SK-N-SH (cell line): Measurements from ENCODE around the gene CLDN14. TPM values are rescaled to one million over a fixed set of nuclear protein-coding genes. Genes with fewer than 3 reads are reported as not detected.

ENCODE experiments used
- CTCF ChIA-PET: fragments of 300-600, 350-600 bp; formaldehyde crosslinking; extraction: SDS; loops from one replicate; lab custom pipeline; 2021; lab: Yijun Ruan, JAX
- POLR2A ChIA-PET: fragments of 350-600 bp; sonication (Branson Sonifier 250); formaldehyde crosslinking; extraction: SDS; loops from one replicate; lab custom pipeline; 2020; ENCODE audit warnings: antibody characterized with exemption, inconsistent platforms; lab: Yijun Ruan, JAX
- DNase-seq: peaks from one replicate; pipeline ENCODE4 v3.0.0; 2012
- H2AFZ ChIP-seq: fragments of 200-600 bp; sonication (generic); 2 replicates; pipeline ENCODE4 v1.8.1; 2016; ENCODE audit warnings: antibody characterized with exemption, mild to moderate bottlenecking, low read depth
- H3F3A ChIP-seq: fragments of 200-600 bp; sonication (generic); replicated peaks from 2 replicates; pipeline ENCODE3; 2016; ENCODE audit warnings: antibody characterized with exemption, mild to moderate bottlenecking; ENCODE audit not compliant: insufficient read depth
- H3K27ac ChIP-seq, 2 experiments: fragments of 200-500 bp in 1 of 2; fragments of 200-600 bp in 1 of 2; sonication (Bioruptor generic) in 1 of 2; sonication (generic), shearing (Covaris generic) in 1 of 2; 2 replicates each; pipeline versions ENCODE4 v1.5.1 to v1.6.1; 2014 to 2016; ENCODE audit warnings: low read depth in 2 of 2, inconsistent platforms in 1 of 2, low read length in 1 of 2, mild to moderate bottlenecking in 1 of 2, mixed read lengths in 1 of 2
- H3K27me3 ChIP-seq: fragments of 200-600 bp; sonication (generic), shearing (Covaris generic); 2 replicates; pipeline ENCODE4 v1.6.1; 2016; ENCODE audit warnings: mixed run types; ENCODE audit not compliant: insufficient read depth
- H3K36me3 ChIP-seq, 2 experiments: fragments of 200-500 bp in 1 of 2; fragments of 200-600 bp in 1 of 2; sonication (Bioruptor generic) in 1 of 2; sonication (generic) in 1 of 2; replicated peaks in 1 of 2; 2 replicates each; pipeline versions ENCODE3 to v1.5.1; 2014 to 2016; ENCODE audit warnings: low read length in 1 of 2, mild to moderate bottlenecking in 1 of 2; ENCODE audit not compliant: insufficient read depth in 2 of 2, control insufficient read depth in 1 of 2
- H3K4me1 ChIP-seq, 2 experiments: fragments of 200-500 bp in 1 of 2; fragments of 200-600 bp in 1 of 2; sonication (Bioruptor generic) in 1 of 2; sonication (generic), shearing (Covaris generic) in 1 of 2; 2 replicates each; pipeline versions ENCODE4 v1.5.1 to v1.6.1; 2014 to 2016; ENCODE audit warnings: low read depth in 1 of 2, low read length in 1 of 2, mixed run types in 1 of 2; ENCODE audit not compliant: insufficient read depth in 2 of 2, control insufficient read depth in 1 of 2
- H3K4me2 ChIP-seq: fragments of 200-600 bp; sonication (generic), shearing (Covaris generic); 2 replicates; pipeline ENCODE4 v1.6.1; 2017; ENCODE audit warnings: mixed run types
- H3K4me3 ChIP-seq, 2 experiments: fragments of 200-500 bp in 1 of 2; fragments of 200-600 bp in 1 of 2; sonication (Bioruptor generic) in 1 of 2; sonication (generic), shearing (Covaris generic) in 1 of 2; 2 replicates each; pipeline versions ENCODE4 v1.5.1 to v1.8.1; 2014 to 2016; ENCODE audit warnings: low read depth in 2 of 2, inconsistent platforms in 1 of 2, low read length in 1 of 2, mild to moderate bottlenecking in 1 of 2, mixed read lengths in 1 of 2, moderate library complexity in 1 of 2
- H3K79me2 ChIP-seq: fragments of 200-600 bp; sonication (generic); 2 replicates; pipeline ENCODE4 v1.8.1; 2017; ENCODE audit warnings: mild to moderate bottlenecking; ENCODE audit not compliant: insufficient read depth
- H3K9ac ChIP-seq: fragments of 200-600 bp; sonication (generic); 2 replicates; pipeline ENCODE4 v1.6.1; 2017; ENCODE audit warnings: mixed run types
- H3K9me2 ChIP-seq: fragments of 200-600 bp; sonication (generic); 2 replicates; pipeline ENCODE4 v1.6.1; 2017; ENCODE audit warnings: mixed run types
- H3K9me3 ChIP-seq: fragments of 200-600 bp; sonication (generic); 2 replicates; pipeline ENCODE4 v1.6.1; 2017; ENCODE audit warnings: mixed run types, mild to moderate bottlenecking, moderate library complexity
- H4K20me1 ChIP-seq: fragments of 200-600 bp; sonication (generic); 2 replicates; pipeline ENCODE4 v1.6.1; 2017; ENCODE audit warnings: mild to moderate bottlenecking, mixed run types; ENCODE audit not compliant: insufficient read depth
- ELF1 ChIP-seq: IDR thresholded peaks from 2 replicates; pipeline ENCODE4 v1.4.0; 2012
- EP300 ChIP-seq, 2 experiments: IDR thresholded peaks; 2 replicates each; pipeline versions ENCODE4 v1.4.0 to v1.6.1; 2012; ENCODE audit warnings: borderline replicate concordance in 1 of 2, low read depth in 1 of 2, low read length in 1 of 2
- EZH2phosphoT487 ChIP-seq: fragments of 200-600 bp; sonication (generic); IDR thresholded peaks from 2 replicates; pipeline ENCODE4 v1.6.1; 2017; ENCODE audit warnings: low read depth, mixed run types, mild to moderate bottlenecking, antibody characterized with exemption, moderate library complexity, borderline replicate concordance
- FOXJ3 ChIP-seq: sonication (generic); formaldehyde crosslinking; IDR thresholded peaks from 2 replicates; pipeline ENCODE4 v1.5.1; 2020; ENCODE audit warnings: mild to moderate bottlenecking, missing genetic modification reagents
- GABPA ChIP-seq: IDR thresholded peaks from 2 replicates; pipeline ENCODE4 v1.4.0; 2012; ENCODE audit warnings: low read depth, mild to moderate bottlenecking
- MXI1 ChIP-seq: IDR thresholded peaks from 2 replicates; pipeline ENCODE4 v1.6.1; 2012; ENCODE audit warnings: mild to moderate bottlenecking, low read depth, low read length, improper control_type of control experiment
- NFIC ChIP-seq: IDR thresholded peaks from 2 replicates; pipeline ENCODE4 v1.4.0; 2012; ENCODE audit warnings: borderline replicate concordance
- RCOR1 ChIP-seq: fragments of 150-350 bp; IDR thresholded peaks from 2 replicates; pipeline ENCODE4 v1.6.1; 2017; ENCODE audit warnings: antibody characterized with exemption, low read length
- RXRA ChIP-seq: IDR thresholded peaks from 2 replicates; pipeline ENCODE4 v1.4.0; 2012; ENCODE audit warnings: low read depth, mild to moderate bottlenecking, borderline replicate concordance
- SIN3A ChIP-seq: IDR thresholded peaks from 2 replicates; pipeline ENCODE4 v1.6.1; 2012; ENCODE audit warnings: low read depth, mild to moderate bottlenecking, low read length, moderate library complexity, borderline replicate concordance
- SMC3 ChIP-seq: IDR thresholded peaks from 2 replicates; pipeline ENCODE4 v1.6.1; 2012; ENCODE audit warnings: low read depth, low read length, improper control_type of control experiment
- TEAD4 ChIP-seq: IDR thresholded peaks from 2 replicates; pipeline ENCODE4 v1.4.0; 2012; ENCODE audit warnings: mild to moderate bottlenecking, borderline replicate concordance; ENCODE audit not compliant: insufficient read depth
- WGBS: methylation state at CpG from one replicate; pipeline ENCODE4 v1.1.6; 2017; ENCODE audit warnings: low lambda C conversion rate; 5-methylcytosine and 5-hydroxymethylcytosine counted together
- polyA plus RNA-seq, 3 experiments: library from polyadenylated mRNA; depleted of rRNA; stranded (reverse); fragments of >200 nt; gene quantifications; 2 replicates each; pipeline ENCODE4 v1.2.3, GENCODE V29; 2012
- TF ChIP-seq, protein P1 (sequence below): fragments of 200-600 bp; sonication (generic); IDR thresholded peaks from 2 replicates; pipeline ENCODE4 v1.6.1; 2017; ENCODE audit warnings: antibody characterized with exemption, mild to moderate bottlenecking, moderate library complexity
- TF ChIP-seq, protein P2 (sequence below): IDR thresholded peaks from 2 replicates; pipeline ENCODE4; 2012
- TF ChIP-seq, protein P3 (sequence below): IDR thresholded peaks from 2 replicates; pipeline ENCODE4 v1.4.0; 2012; ENCODE audit warnings: low read depth, borderline replicate concordance

CLDN14 gene
- polyA plus RNA-seq, 1 of the 3 experiments (the other 2 are of a cell fraction): not detected

DNA sequence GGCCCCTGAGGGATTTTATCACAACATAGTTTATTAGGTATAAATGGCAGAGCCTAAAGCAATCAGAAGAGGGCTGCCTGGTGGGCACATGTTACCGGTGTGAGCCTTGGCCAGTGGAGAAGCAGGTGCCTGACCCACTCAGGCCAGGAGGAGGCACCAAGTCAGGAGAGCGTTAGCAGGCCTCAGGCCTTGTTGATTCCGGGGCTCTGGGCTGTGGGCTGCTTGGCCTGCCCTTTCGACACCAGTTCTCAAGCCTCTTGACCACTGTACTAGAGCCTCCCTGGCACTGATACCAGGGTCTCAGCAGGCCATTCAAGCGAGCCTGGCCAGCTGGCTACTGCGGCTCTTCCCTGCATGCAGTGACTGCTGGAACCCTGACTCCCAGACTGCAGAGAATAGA, 20.8 kb downstream of the CLDN14 start:
- no peaks in the 10 kb centered on the region for H3K79me2 ChIP-seq
- H3K9me2 ChIP-seq: no peaks in the 10 kb centered on the region
- peaks cover 0 to 9% of the 10 kb centered on the region in 2 experiments; a peak in 2 of 4 replicates for H3K4me1 ChIP-seq
- no peak overlapping the region for H3K9ac ChIP-seq
- no peaks in the 10 kb centered on the region for H3K27me3 ChIP-seq
- POLR2A ChIA-PET: no interaction called here
- CTCF ChIA-PET: no interaction called here
- no peak overlapping the region for H2AFZ ChIP-seq
- H4K20me1 ChIP-seq: no peaks in the 10 kb centered on the region
- 97% methylated on average over 6 of the region's 6 CpGs for WGBS
- no peak overlapping the region for H3K4me2 ChIP-seq
- H3K9me3 ChIP-seq: no peaks in the 10 kb centered on the region
- no peak for DNase-seq
- TF ChIP-seq, protein P1, sequence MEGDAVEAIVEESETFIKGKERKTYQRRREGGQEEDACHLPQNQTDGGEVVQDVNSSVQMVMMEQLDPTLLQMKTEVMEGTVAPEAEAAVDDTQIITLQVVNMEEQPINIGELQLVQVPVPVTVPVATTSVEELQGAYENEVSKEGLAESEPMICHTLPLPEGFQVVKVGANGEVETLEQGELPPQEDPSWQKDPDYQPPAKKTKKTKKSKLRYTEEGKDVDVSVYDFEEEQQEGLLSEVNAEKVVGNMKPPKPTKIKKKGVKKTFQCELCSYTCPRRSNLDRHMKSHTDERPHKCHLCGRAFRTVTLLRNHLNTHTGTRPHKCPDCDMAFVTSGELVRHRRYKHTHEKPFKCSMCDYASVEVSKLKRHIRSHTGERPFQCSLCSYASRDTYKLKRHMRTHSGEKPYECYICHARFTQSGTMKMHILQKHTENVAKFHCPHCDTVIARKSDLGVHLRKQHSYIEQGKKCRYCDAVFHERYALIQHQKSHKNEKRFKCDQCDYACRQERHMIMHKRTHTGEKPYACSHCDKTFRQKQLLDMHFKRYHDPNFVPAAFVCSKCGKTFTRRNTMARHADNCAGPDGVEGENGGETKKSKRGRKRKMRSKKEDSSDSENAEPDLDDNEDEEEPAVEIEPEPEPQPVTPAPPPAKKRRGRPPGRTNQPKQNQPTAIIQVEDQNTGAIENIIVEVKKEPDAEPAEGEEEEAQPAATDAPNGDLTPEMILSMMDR: no peak
- TF ChIP-seq, protein P2, sequence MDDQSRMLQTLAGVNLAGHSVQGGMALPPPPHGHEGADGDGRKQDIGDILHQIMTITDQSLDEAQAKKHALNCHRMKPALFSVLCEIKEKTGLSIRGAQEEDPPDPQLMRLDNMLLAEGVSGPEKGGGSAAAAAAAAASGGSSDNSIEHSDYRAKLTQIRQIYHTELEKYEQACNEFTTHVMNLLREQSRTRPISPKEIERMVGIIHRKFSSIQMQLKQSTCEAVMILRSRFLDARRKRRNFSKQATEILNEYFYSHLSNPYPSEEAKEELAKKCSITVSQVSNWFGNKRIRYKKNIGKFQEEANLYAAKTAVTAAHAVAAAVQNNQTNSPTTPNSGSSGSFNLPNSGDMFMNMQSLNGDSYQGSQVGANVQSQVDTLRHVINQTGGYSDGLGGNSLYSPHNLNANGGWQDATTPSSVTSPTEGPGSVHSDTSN: no peak
- no peak for TF ChIP-seq ELF1
- no peak for TF ChIP-seq RCOR1
- no peak for TF ChIP-seq SIN3A
- no peak for TF ChIP-seq SMC3
- no peak for TF ChIP-seq GABPA
- no peak for TF ChIP-seq NFIC
- no peak for TF ChIP-seq TEAD4
- no peak for TF ChIP-seq EP300 (IDR thresholded peaks at IDR 0.05; ENCODE audit: borderline replicate concordance in 1 of 2, low read depth in 1 of 2, low read length in 1 of 2)
- TF ChIP-seq, protein P3, sequence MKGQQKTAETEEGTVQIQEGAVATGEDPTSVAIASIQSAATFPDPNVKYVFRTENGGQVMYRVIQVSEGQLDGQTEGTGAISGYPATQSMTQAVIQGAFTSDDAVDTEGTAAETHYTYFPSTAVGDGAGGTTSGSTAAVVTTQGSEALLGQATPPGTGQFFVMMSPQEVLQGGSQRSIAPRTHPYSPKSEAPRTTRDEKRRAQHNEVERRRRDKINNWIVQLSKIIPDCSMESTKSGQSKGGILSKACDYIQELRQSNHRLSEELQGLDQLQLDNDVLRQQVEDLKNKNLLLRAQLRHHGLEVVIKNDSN: no peak
- no peak for TF ChIP-seq MXI1
- no peak for TF ChIP-seq FOXJ3
- H3K36me3 ChIP-seq: peaks cover 0 to 4% of the 10 kb centered on the region in 2 experiments
- H3K27ac ChIP-seq: no peak overlapping the region
- H3K4me3 ChIP-seq: no peak overlapping the region
- no peaks in the 10 kb centered on the region for H3F3A ChIP-seq

DNA sequence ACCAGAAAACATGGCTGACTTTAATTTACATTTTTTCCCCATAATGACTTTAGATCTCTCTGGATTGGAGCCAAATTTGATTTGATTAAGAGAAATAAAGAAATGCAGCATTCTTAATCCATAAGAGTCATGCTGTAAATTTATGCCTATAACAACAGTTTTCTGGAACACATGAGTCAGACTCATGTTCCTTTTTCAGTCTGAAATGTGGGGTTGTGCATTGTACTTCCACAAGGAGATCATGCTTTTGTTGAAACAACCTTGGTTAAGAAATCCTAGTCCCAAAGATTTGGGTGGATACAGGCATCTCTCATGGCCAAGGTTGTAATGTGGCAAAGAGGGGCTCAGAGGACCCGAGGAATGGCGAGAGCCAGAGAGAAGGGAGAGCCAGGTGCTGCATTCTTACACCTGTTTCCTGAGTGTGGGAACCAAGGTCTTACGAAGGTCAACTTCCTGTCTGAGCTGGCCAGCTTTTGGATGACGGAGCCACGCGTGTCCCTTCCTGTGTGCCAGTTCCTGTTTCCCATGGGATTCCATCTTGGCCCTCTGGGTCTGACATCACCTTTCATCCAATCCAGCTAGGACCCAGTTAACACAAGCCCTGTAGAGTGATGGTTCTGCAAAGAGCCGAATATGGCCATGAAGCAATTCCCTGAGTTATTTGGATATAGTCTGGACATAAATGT, 23.1 kb downstream of the CLDN14 start:
- no peak overlapping the region for H3K9ac ChIP-seq
- no peaks in the 10 kb centered on the region for H3K79me2 ChIP-seq
- H2AFZ ChIP-seq: no peak overlapping the region
- H4K20me1 ChIP-seq: no peaks in the 10 kb centered on the region
- no peaks in the 10 kb centered on the region for H3K9me2 ChIP-seq
- H3K9me3 ChIP-seq: no peaks in the 10 kb centered on the region
- no peak for TF ChIP-seq EZH2phosphoT487
- no peak for TF ChIP-seq EP300 (IDR thresholded peaks at IDR 0.05; ENCODE audit: borderline replicate concordance in 1 of 2, low read depth in 1 of 2, low read length in 1 of 2)
- no peak for TF ChIP-seq RXRA
- peaks cover 0 to 4% of the 10 kb centered on the region in 2 experiments for H3K36me3 ChIP-seq
- H3F3A ChIP-seq: no peaks in the 10 kb centered on the region
- no peak overlapping the region for H3K4me2 ChIP-seq
- H3K4me3 ChIP-seq: no peak overlapping the region
- ChIA-PET CTCF (no interaction called here), POLR2A (no interaction called here)
- H3K4me1 ChIP-seq: peaks cover 0 to 10% of the 10 kb centered on the region in 2 experiments; a peak in 2 of 4 replicates
- no peak for DNase-seq
- 92% methylated on average over 5 of the region's 7 CpGs for WGBS
- no peak overlapping the region for H3K27ac ChIP-seq
- H3K27me3 ChIP-seq: no peaks in the 10 kb centered on the region
